Type B pancreatic cell (in vitro differentiated cells): ENCODE measurements around the gene NPHS1. TPM values are rescaled to one million over a fixed set of nuclear protein-coding genes. Genes with fewer than 3 reads are reported as not detected.

Source experiments
- DNase-seq: peaks from one replicate; pipeline ENCODE4 v3.0.0; 2021; ENCODE audit warnings: mixed read lengths; ENCODE audit not compliant: unreplicated experiment; ENCODE audit errors: extremely low spot score
- H3K27ac Mint-ChIP-seq: 2 replicates; pipeline ENCODE4 v1.8.0; 2021; ENCODE audit warnings: mild to moderate bottlenecking, mixed read lengths
- H3K27me3 Mint-ChIP-seq: 2 replicates; pipeline ENCODE4 v1.8.0; 2021; ENCODE audit warnings: mixed read lengths
- H3K36me3 Mint-ChIP-seq: 2 replicates; pipeline ENCODE4 v1.8.0; 2021; ENCODE audit warnings: mixed read lengths
- H3K4me1 Mint-ChIP-seq: one replicate; pipeline ENCODE4 v1.8.0; 2021; ENCODE audit warnings: mixed read lengths; ENCODE audit not compliant: unreplicated experiment
- H3K4me3 Mint-ChIP-seq: 2 replicates; pipeline ENCODE4 v1.8.0; 2021; ENCODE audit warnings: mild to moderate bottlenecking, mixed read lengths
- H3K9me3 Mint-ChIP-seq: 2 replicates; pipeline ENCODE4 v1.8.0; 2021; ENCODE audit warnings: mixed read lengths
- CTCF ChIP-seq: fragments of 200-600 bp; sonication (generic); conservative IDR thresholded peaks from 2 replicates; pipeline ENCODE4 v1.5.0; 2021; ENCODE audit warnings: antibody characterized with exemption, mild to moderate bottlenecking
- total RNA-seq: library from RNA; stranded (reverse); gene quantifications from 2 replicates; pipeline ENCODE4 v1.2.1, GENCODE V29; 2021; ENCODE audit warnings: low replicate concordance

NPHS1 gene
- total RNA-seq, 1 donor from 2014 or later = 1.9 TPM

GRCh38 chr19:35888398-35888797, 36.1 kb upstream of the NPHS1 start:
- TF ChIP-seq CTCF = no peak
- Mint-ChIP-seq H3K4me1 (no peaks in the 10 kb centered on the region), H3K36me3 (peaks cover 25% of the 10 kb centered on the region), H3K9me3 (no peaks in the 10 kb centered on the region), H3K27me3 (no peaks in the 10 kb centered on the region), H3K4me3 (no peak overlapping the region), H3K27ac (no peak overlapping the region)
- DNase-seq = no peak

- DNase-seq = no peak
- no peaks in the 10 kb centered on the region for H3K27me3 Mint-ChIP-seq
- peaks cover 25% of the 10 kb centered on the region for H3K36me3 Mint-ChIP-seq
- no peaks in the 10 kb centered on the region for H3K9me3 Mint-ChIP-seq
- no peak overlapping the region for H3K4me3 Mint-ChIP-seq
- no peaks in the 10 kb centered on the region for H3K4me1 Mint-ChIP-seq
- H3K27ac Mint-ChIP-seq = no peak overlapping the region
- TF ChIP-seq CTCF = no peak
Measured at GRCh38 chr19:35887197-35887596, 34.9 kb upstream of the NPHS1 start.

- Mint-ChIP-seq H3K36me3 (peaks cover 22% of the 10 kb centered on the region), H3K9me3 (no peaks in the 10 kb centered on the region), H3K27ac (no peak overlapping the region), H3K4me1 (no peaks in the 10 kb centered on the region), H3K27me3 (no peaks in the 10 kb centered on the region), H3K4me3 (no peak overlapping the region)
- no peak for DNase-seq
- no peak for TF ChIP-seq CTCF
Measured at GRCh38 chr19:35885904-35886303, 33.6 kb upstream of the NPHS1 start.

GRCh38 chr19:35885225-35885738, 33.0 kb upstream of the NPHS1 start:
- no peak overlapping the region for H3K4me3 Mint-ChIP-seq
- peaks cover 19% of the 10 kb centered on the region for H3K36me3 Mint-ChIP-seq
- no peak overlapping the region for H3K27ac Mint-ChIP-seq
- no peaks in the 10 kb centered on the region for H3K9me3 Mint-ChIP-seq
- no peak for DNase-seq
- no peak for TF ChIP-seq CTCF
- no peaks in the 10 kb centered on the region for H3K4me1 Mint-ChIP-seq
- H3K27me3 Mint-ChIP-seq = no peaks in the 10 kb centered on the region

GRCh38 chr19:35883882-35884281, 31.6 kb upstream of the NPHS1 start:
- Mint-ChIP-seq H3K27ac (no peak overlapping the region), H3K27me3 (peaks cover 6% of the 10 kb centered on the region), H3K4me3 (no peak overlapping the region), H3K4me1 (peaks cover 7% of the 10 kb centered on the region), H3K36me3 (peaks cover 11% of the 10 kb centered on the region), H3K9me3 (no peaks in the 10 kb centered on the region)
- no peak for DNase-seq
- TF ChIP-seq CTCF = no peak
